ENCODE data around the gene SGK1. TPM values are rescaled to one million over a fixed set of nuclear protein-coding genes. Genes with fewer than 3 reads are reported as not detected.
"Not testable (repeated sequence)": the region's sequence is repeated elsewhere in the genome, so short reads cannot be mapped to it uniquely, and the experiment has no call there.

SGK1 gene
- total RNA-seq, 1 experiment from 2014 or later = 42.6 TPM

- Histone ChIP-seq H3K36me3 (ENCODE audit: control insufficient read depth, insufficient read depth, low read length) (no peaks in the 10 kb centered on the region), H3K4me1 (peaks cover 5% of the 10 kb centered on the region; the same call in 1 of the 2 replicates), H3K4me3 (ENCODE audit: low read depth, low read length) (no peak overlapping the region), H3K27me3 (replicated peaks; ENCODE audit: control insufficient read depth, insufficient read depth, low read length) (no peaks in the 10 kb centered on the region), H3K9me3 (no peaks in the 10 kb centered on the region)
- DNase-seq = no peak
- Mint-ChIP-seq H3K27ac (ENCODE audit: unreplicated experiment) (no peak overlapping the region), H3K4me1 (ENCODE audit: low read depth, unreplicated experiment) (peaks cover 7% of the 10 kb centered on the region), H3K9me3 (ENCODE audit: unreplicated experiment) (peaks cover 9% of the 10 kb centered on the region), H3K4me3 (ENCODE audit: unreplicated experiment) (no peak overlapping the region), H3K36me3 (ENCODE audit: insufficient read depth, unreplicated experiment) (no peaks in the 10 kb centered on the region), H3K27me3 (ENCODE audit: insufficient read depth, unreplicated experiment) (no peaks in the 10 kb centered on the region)
- intact Hi-C loops (cut with micrococcal nuclease; ENCODE audit: unreplicated experiment) = no loop called here
- TF ChIP-seq CTCF (IDR thresholded peaks at IDR 0.05; ENCODE audit: insufficient read depth in 1 of 2, low read depth in 1 of 2, low read length in 1 of 2, severe bottlenecking in 1 of 2, unreplicated experiment in 1 of 2) = no peak
- CTCF ChIA-PET = no interaction called here
- no TSS peak for BruUV-seq (replicated peaks)
- POLR2A ChIA-PET = no interaction called here
Observed at GRCh38 chr6:134217798-134218140, 100.1 kb downstream of the SGK1 start.

DNA sequence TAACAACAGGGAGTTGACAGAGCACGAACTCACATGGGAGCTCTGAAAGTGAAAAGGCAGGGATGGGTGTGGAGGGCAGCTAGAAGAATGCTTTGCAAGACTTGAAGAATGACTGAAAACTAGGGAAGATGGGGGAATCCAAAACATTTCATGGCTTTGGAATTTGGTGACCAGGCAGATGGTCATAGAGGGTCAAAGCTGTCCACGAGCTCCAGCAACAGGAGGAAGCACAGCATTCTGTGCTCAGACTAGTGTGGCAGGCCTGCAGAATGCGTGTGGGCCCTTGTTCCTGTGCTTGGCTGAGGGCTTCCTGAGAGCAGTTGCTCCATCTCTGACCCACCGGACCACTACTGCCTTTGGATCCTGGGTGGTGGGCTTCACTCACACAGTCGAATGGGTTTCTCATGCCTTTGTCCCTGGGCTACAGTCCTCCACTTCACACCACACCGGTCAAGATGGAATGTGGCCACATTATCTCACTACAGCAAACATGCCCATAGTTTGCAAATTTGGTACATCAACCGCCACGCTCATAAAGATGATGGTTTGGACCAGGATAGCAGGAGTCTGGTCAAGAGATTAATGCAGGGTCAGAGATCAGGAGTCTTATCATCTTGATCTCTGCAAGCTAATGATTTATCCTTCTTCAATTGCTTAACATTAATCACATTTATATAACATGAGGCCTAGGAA lies 100.7 kb downstream of the SGK1 start:
- Mint-ChIP-seq H3K27me3 (ENCODE audit: insufficient read depth, unreplicated experiment) (no peaks in the 10 kb centered on the region), H3K9me3 (ENCODE audit: unreplicated experiment) (peaks cover 9% of the 10 kb centered on the region), H3K4me1 (ENCODE audit: low read depth, unreplicated experiment) (peaks cover 7% of the 10 kb centered on the region), H3K27ac (ENCODE audit: unreplicated experiment) (no peak overlapping the region), H3K36me3 (ENCODE audit: insufficient read depth, unreplicated experiment) (no peaks in the 10 kb centered on the region), H3K4me3 (ENCODE audit: unreplicated experiment) (no peak overlapping the region)
- CTCF ChIA-PET = no interaction called here
- no peaks in the 10 kb centered on the region for H3K36me3 ChIP-seq (ENCODE audit: control insufficient read depth, insufficient read depth, low read length)
- intact Hi-C loops (cut with micrococcal nuclease; ENCODE audit: unreplicated experiment) = no loop called here
- no peaks in the 10 kb centered on the region for H3K27me3 ChIP-seq (replicated peaks; ENCODE audit: control insufficient read depth, insufficient read depth, low read length)
- H3K4me3 ChIP-seq (ENCODE audit: low read depth, low read length) = no peak overlapping the region
- no peak for TF ChIP-seq CTCF (IDR thresholded peaks at IDR 0.05; ENCODE audit: insufficient read depth in 1 of 2, low read depth in 1 of 2, low read length in 1 of 2, severe bottlenecking in 1 of 2, unreplicated experiment in 1 of 2)
- POLR2A ChIA-PET = no interaction called here
- DNase-seq = no peak
- no TSS peak for BruUV-seq (replicated peaks)
- H3K4me1 ChIP-seq = peaks cover 5% of the 10 kb centered on the region; the same call in 1 of the 2 replicates
- H3K9me3 ChIP-seq = no peaks in the 10 kb centered on the region

DNA sequence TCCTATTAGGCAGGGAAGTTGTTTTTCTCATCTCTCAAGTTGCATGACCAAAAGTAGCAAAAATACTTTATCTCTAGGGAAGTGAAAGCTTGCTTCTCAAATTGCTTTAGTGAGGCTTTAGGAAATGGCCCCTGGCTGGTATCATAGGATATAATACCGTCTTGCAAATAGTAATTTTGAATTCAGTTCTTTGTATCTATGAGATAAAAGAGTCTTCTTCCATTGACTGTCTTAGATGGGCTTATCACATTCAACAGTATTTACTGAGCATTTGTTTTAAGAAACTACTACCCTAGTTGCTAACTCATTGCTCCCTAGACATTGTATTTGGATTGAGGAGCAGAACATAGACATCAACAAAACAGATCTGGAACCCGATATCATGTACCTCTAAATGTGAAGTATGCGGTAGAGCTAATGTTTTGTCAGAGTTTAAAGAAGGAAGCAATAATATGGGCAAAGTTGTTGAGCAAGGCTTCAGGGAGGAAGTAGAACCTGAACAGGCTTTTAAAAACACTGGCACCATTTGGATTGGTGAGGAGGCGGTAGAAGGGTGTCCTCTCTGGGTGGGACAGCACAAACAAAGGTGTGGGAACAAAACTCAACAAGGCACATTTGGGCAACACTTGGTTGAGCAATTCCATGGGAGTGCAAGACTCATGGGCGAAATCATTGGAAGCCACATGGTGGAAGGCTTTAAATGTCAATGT lies 101.5 kb downstream of the SGK1 start:
- peaks cover 5% of the 10 kb centered on the region; the same call in 1 of the 2 replicates for H3K4me1 ChIP-seq
- no peaks in the 10 kb centered on the region for H3K27me3 ChIP-seq (replicated peaks; ENCODE audit: control insufficient read depth, insufficient read depth, low read length)
- no TSS peak for BruUV-seq (replicated peaks)
- ChIA-PET CTCF (no interaction called here), POLR2A (no interaction called here)
- no peak overlapping the region for H3K4me3 ChIP-seq (ENCODE audit: low read depth, low read length)
- TF ChIP-seq CTCF (IDR thresholded peaks at IDR 0.05; ENCODE audit: insufficient read depth in 1 of 2, low read depth in 1 of 2, low read length in 1 of 2, severe bottlenecking in 1 of 2, unreplicated experiment in 1 of 2) = no peak
- intact Hi-C loops (cut with micrococcal nuclease; ENCODE audit: unreplicated experiment) = no loop called here
- Mint-ChIP-seq H3K4me1 (ENCODE audit: low read depth, unreplicated experiment) (peaks cover 7% of the 10 kb centered on the region), H3K4me3 (ENCODE audit: unreplicated experiment) (no peak overlapping the region), H3K27ac (ENCODE audit: unreplicated experiment) (no peak overlapping the region), H3K36me3 (ENCODE audit: insufficient read depth, unreplicated experiment) (no peaks in the 10 kb centered on the region), H3K27me3 (ENCODE audit: insufficient read depth, unreplicated experiment) (no peaks in the 10 kb centered on the region), H3K9me3 (ENCODE audit: unreplicated experiment) (peaks cover 9% of the 10 kb centered on the region)
- no peak for DNase-seq
- H3K9me3 ChIP-seq = no peaks in the 10 kb centered on the region
- H3K36me3 ChIP-seq (ENCODE audit: control insufficient read depth, insufficient read depth, low read length) = no peaks in the 10 kb centered on the region

GRCh38 chr6:134213410-134213809 lies 104.5 kb downstream of the SGK1 start:
- H3K27me3 Mint-ChIP-seq (ENCODE audit: insufficient read depth, unreplicated experiment); H3K4me1 Mint-ChIP-seq (ENCODE audit: low read depth, unreplicated experiment); H3K4me1 ChIP-seq; POLR2A ChIA-PET; CTCF ChIA-PET; DNase-seq; H3K4me3 Mint-ChIP-seq (ENCODE audit: unreplicated experiment); H3K27ac Mint-ChIP-seq (ENCODE audit: unreplicated experiment); BruUV-seq (replicated peaks); H3K4me3 ChIP-seq (ENCODE audit: low read depth, low read length); H3K9me3 ChIP-seq; H3K36me3 ChIP-seq (ENCODE audit: control insufficient read depth, insufficient read depth, low read length); H3K9me3 Mint-ChIP-seq (ENCODE audit: unreplicated experiment); intact Hi-C loops (cut with micrococcal nuclease; ENCODE audit: unreplicated experiment); H3K27me3 ChIP-seq (replicated peaks; ENCODE audit: control insufficient read depth, insufficient read depth, low read length); H3K36me3 Mint-ChIP-seq (ENCODE audit: insufficient read depth, unreplicated experiment): not testable (repeated sequence)

Data from Caco-2 (cell line).